Subcutaneous adipose tissue (tissue), 4 donors: ENCODE data around the gene ODC1. TPM values are rescaled to one million over a fixed set of nuclear protein-coding genes. Genes with fewer than 3 reads are reported as not detected.

ENCODE experiments used
- CTCF ChIP-seq: fragments of 450-650 bp; IDR thresholded peaks from one replicate; pipeline ENCODE4 v1.5.1; 2016; ENCODE audit warnings: low read depth, mild to moderate bottlenecking, control low read depth, antibody characterized with exemption, moderate library complexity
- total RNA-seq, 4 donors: library from RNA; depleted of rRNA; stranded (reverse); fragments of >200 nt; gene quantifications; one replicate each; pipeline ENCODE4 v1.1.0, GENCODE V29; 2016

The ODC1 gene
- total RNA-seq, 4 donors from 2014 or later = 25.8 to 55.3 (median 31.1) TPM

GRCh38 chr2:10398496-10398895 is 49.6 kb downstream of the ODC1 start:
- TF ChIP-seq CTCF = no peak

GRCh38 chr2:10397878-10398277 is 50.2 kb downstream of the ODC1 start:
- no peak for TF ChIP-seq CTCF

GRCh38 chr2:10397297-10397875 is 50.7 kb downstream of the ODC1 start:
- TF ChIP-seq CTCF = no peak

GRCh38 chr2:10396464-10396863 is 51.7 kb downstream of the ODC1 start:
- TF ChIP-seq CTCF = no peak

GRCh38 chr2:10395893-10396292 is 52.2 kb downstream of the ODC1 start:
- no peak for TF ChIP-seq CTCF

- TF ChIP-seq CTCF = no peak
Measured at GRCh38 chr2:10393640-10393982, 54.5 kb downstream of the ODC1 start.

- no peak for TF ChIP-seq CTCF
Measured at GRCh38 chr2:10392951-10393639, 55.0 kb downstream of the ODC1 start.
